ENCODE data around the gene CCDC97. TPM values are rescaled to one million over a fixed set of nuclear protein-coding genes. Genes with fewer than 3 reads are reported as not detected.

CCDC97 gene
- total and polyA plus RNA-seq, 2 experiments from 2014 or later: 15.1 to 24.4 TPM

- 89% methylated on average over 4 of the region's 4 CpGs for WGBS (ENCODE audit: low lambda C conversion rate, missing lambda C conversion rate)
- H2AFZ ChIP-seq: no peak overlapping the region
- H3K79me2 ChIP-seq: peaks cover 29% of the 10 kb centered on the region
- peaks cover 8% of the 10 kb centered on the region for H4K20me1 ChIP-seq (ENCODE audit: insufficient read depth, poor library complexity, severe bottlenecking)
- H3K4me2 ChIP-seq: no peak overlapping the region
- no peak overlapping the region for H3K4me3 ChIP-seq
- no peaks in the 10 kb centered on the region for H3K9me3 ChIP-seq (ENCODE audit: low read depth)
- no peak for DNase-seq (ENCODE audit: low spot score)
- H3K27me3 ChIP-seq: no peaks in the 10 kb centered on the region
- H3K27ac ChIP-seq: peak overlapping the region; percentile 89
- H3K9me2 ChIP-seq (replicated peaks; ENCODE audit: insufficient read depth): no peaks in the 10 kb centered on the region
- TF ChIP-seq, protein P1, sequence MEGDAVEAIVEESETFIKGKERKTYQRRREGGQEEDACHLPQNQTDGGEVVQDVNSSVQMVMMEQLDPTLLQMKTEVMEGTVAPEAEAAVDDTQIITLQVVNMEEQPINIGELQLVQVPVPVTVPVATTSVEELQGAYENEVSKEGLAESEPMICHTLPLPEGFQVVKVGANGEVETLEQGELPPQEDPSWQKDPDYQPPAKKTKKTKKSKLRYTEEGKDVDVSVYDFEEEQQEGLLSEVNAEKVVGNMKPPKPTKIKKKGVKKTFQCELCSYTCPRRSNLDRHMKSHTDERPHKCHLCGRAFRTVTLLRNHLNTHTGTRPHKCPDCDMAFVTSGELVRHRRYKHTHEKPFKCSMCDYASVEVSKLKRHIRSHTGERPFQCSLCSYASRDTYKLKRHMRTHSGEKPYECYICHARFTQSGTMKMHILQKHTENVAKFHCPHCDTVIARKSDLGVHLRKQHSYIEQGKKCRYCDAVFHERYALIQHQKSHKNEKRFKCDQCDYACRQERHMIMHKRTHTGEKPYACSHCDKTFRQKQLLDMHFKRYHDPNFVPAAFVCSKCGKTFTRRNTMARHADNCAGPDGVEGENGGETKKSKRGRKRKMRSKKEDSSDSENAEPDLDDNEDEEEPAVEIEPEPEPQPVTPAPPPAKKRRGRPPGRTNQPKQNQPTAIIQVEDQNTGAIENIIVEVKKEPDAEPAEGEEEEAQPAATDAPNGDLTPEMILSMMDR (IDR thresholded peaks at IDR 0.05; ENCODE audit: poor library complexity): no peak
- TF ChIP-seq EZH2phosphoT487 (IDR thresholded peaks at IDR 0.05; ENCODE audit: low read depth, severe bottlenecking, unreplicated experiment) (no peak), EZH2 (IDR thresholded peaks at IDR 0.05; ENCODE audit: borderline replicate concordance) (no peak)
- H3K36me3 ChIP-seq (replicated peaks; ENCODE audit: insufficient read depth, low read depth): no peaks in the 10 kb centered on the region
- H3K4me1 ChIP-seq (ENCODE audit: insufficient read depth): peaks cover 21% of the 10 kb centered on the region
Measured at GRCh38 chr19:41307954-41308449, 2.0 kb upstream of the CCDC97 start.

DNA sequence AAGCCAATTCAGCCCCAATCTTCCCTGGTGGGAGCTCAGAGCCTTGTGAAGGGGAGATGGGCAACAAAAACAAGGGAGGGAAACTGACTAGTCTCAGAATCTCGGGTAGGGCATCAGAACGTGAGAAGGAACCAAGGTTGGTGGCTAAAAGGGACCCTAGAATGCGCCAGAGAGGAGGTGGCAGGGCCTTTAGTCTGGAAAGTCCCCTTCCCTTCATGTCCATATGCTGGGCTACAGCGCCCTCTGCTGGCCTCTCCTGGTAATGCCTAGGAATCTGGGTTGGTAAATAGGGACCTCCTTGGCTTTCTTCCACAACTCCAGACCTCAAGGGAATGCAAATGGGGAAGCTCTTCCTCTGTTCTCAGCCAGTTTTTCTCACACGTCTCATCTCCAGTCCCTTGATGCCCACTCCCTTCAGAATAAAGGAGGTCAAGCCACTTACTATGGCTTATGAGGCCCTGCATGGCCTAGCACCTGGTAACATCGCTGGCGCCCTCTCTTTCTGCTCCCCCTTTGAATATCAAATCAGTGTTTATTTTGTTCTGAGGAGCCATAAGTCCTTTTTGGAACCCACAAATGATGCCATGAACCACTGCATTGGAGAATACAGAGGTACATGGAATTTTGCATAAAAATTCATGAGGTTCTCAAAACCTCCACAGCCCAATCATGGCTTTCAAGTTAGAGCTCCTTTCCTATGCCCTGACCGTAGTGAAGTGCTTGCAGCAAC is 1.4 kb upstream of the CCDC97 start:
- Histone ChIP-seq H3K4me2 (peak overlapping the region; percentile 80), H3K4me1 (ENCODE audit: insufficient read depth) (peaks cover 21% of the 10 kb centered on the region), H3K9me3 (ENCODE audit: low read depth) (no peaks in the 10 kb centered on the region), H3K4me3 (no peak overlapping the region), H2AFZ (no peak overlapping the region), H4K20me1 (ENCODE audit: insufficient read depth, poor library complexity, severe bottlenecking) (peaks cover 8% of the 10 kb centered on the region), H3K36me3 (replicated peaks; ENCODE audit: insufficient read depth, low read depth) (no peaks in the 10 kb centered on the region), H3K9me2 (replicated peaks; ENCODE audit: insufficient read depth) (no peaks in the 10 kb centered on the region), H3K27ac (peak overlapping the region; percentile 99), H3K27me3 (no peaks in the 10 kb centered on the region), H3K79me2 (peaks cover 36% of the 10 kb centered on the region)
- DNase-seq (ENCODE audit: low spot score): peak; percentile 93
- WGBS (ENCODE audit: low lambda C conversion rate, missing lambda C conversion rate): 43% methylated on average over 8 of the region's 8 CpGs
- TF ChIP-seq, protein P1 (IDR thresholded peaks at IDR 0.05; ENCODE audit: poor library complexity): peak; percentile 97
- TF ChIP-seq EZH2 (IDR thresholded peaks at IDR 0.05; ENCODE audit: borderline replicate concordance): no peak

- Histone ChIP-seq H3K36me3 (replicated peaks; ENCODE audit: insufficient read depth, low read depth) (no peaks in the 10 kb centered on the region), H3K27ac (peak overlapping the region; percentile 99), H3K4me2 (peak overlapping the region; percentile 80), H4K20me1 (ENCODE audit: insufficient read depth, poor library complexity, severe bottlenecking) (peaks cover 8% of the 10 kb centered on the region), H3K9me2 (replicated peaks; ENCODE audit: insufficient read depth) (no peaks in the 10 kb centered on the region), H3K79me2 (peaks cover 43% of the 10 kb centered on the region), H3K9me3 (ENCODE audit: low read depth) (no peaks in the 10 kb centered on the region), H2AFZ (peak overlapping the region; percentile 33), H3K4me1 (ENCODE audit: insufficient read depth) (peaks cover 21% of the 10 kb centered on the region), H3K27me3 (no peaks in the 10 kb centered on the region), H3K4me3 (peak overlapping the region; percentile 90)
- DNase-seq (ENCODE audit: low spot score): no peak
- WGBS (ENCODE audit: low lambda C conversion rate, missing lambda C conversion rate): 39% methylated on average over 26 of the region's 26 CpGs
- TF ChIP-seq EZH2 (IDR thresholded peaks at IDR 0.05; ENCODE audit: borderline replicate concordance) (no peak), EZH2phosphoT487 (IDR thresholded peaks at IDR 0.05; ENCODE audit: low read depth, severe bottlenecking, unreplicated experiment) (no peak)
Measured at GRCh38 chr19:41309180-41310032, 566 bp upstream of the CCDC97 start.

Data from hepatocyte (in vitro differentiated cells).